NCI-H2029 (cell line): ENCODE measurements around the gene RALGPS1.

Experiments
- DNase-seq: peaks from one replicate; lab custom pipeline; 2025; lab: John Stamatoyannopoulos, UW

RALGPS1 gene

GRCh38 chr9:126956917-126957686, 42.5 kb downstream of the RALGPS1 start:
- peak; percentile 77 for DNase-seq

- DNase-seq, result no peak
Observed at GRCh38 chr9:126957687-126958053, 43.1 kb downstream of the RALGPS1 start.

GRCh38 chr9:126959336-126959735, 44.8 kb downstream of the RALGPS1 start:
- DNase-seq, result no peak

- no peak for DNase-seq
Observed at GRCh38 chr9:126959917-126960316, 45.3 kb downstream of the RALGPS1 start.

- no peak for DNase-seq
Observed at GRCh38 chr9:126962336-126962735, 47.8 kb downstream of the RALGPS1 start.

GRCh38 chr9:126965077-126965476, 50.5 kb downstream of the RALGPS1 start:
- DNase-seq, result no peak

- DNase-seq, result peak; percentile 3
Observed at GRCh38 chr9:126965541-126966428, 51.2 kb downstream of the RALGPS1 start.

GRCh38 chr9:126971261-126971660, 56.7 kb downstream of the RALGPS1 start:
- DNase-seq, result no peak

GRCh38 chr9:126973651-126974529, 59.3 kb downstream of the RALGPS1 start:
- DNase-seq, result no peak

- no peak for DNase-seq
Observed at GRCh38 chr9:126974594-126974993, 60.0 kb downstream of the RALGPS1 start.

- DNase-seq, result peak; percentile 71
Observed at GRCh38 chr9:126975327-126976220, 61.0 kb downstream of the RALGPS1 start.

- DNase-seq, result no peak
Observed at GRCh38 chr9:126979461-126979860, 64.9 kb downstream of the RALGPS1 start.

- no peak for DNase-seq
Observed at GRCh38 chr9:126980231-126980630, 65.6 kb downstream of the RALGPS1 start.

GRCh38 chr9:126981218-126981617, 66.6 kb downstream of the RALGPS1 start:
- DNase-seq, result no peak

- DNase-seq, result no peak
Observed at GRCh38 chr9:126982215-126983002, 67.8 kb downstream of the RALGPS1 start.

- no peak for DNase-seq
Observed at GRCh38 chr9:126983767-126984166, 69.2 kb downstream of the RALGPS1 start.

GRCh38 chr9:126984969-126985368, 70.4 kb downstream of the RALGPS1 start:
- no peak for DNase-seq

GRCh38 chr9:126985870-126986498, 71.4 kb downstream of the RALGPS1 start:
- peak; percentile 94 for DNase-seq

- DNase-seq, result no peak
Observed at GRCh38 chr9:126986506-126986951, 71.9 kb downstream of the RALGPS1 start.

GRCh38 chr9:126988857-126989256, 74.3 kb downstream of the RALGPS1 start:
- no peak for DNase-seq
